ENCODE measurements around the gene VKORC1.

VKORC1 gene

GRCh38 chr16:31093132-31093703, 1.4 kb downstream of the VKORC1 start:
- TF ChIP-seq GABPA (IDR thresholded peaks at IDR 0.05; ENCODE audit: low read depth) (no peak), SPI1 (IDR thresholded peaks at IDR 0.05; ENCODE audit: borderline replicate concordance, low read depth) (no peak), CTCF (IDR thresholded peaks at IDR 0.05; ENCODE audit: insufficient read depth, low read length) (no peak), REST (IDR thresholded peaks at IDR 0.05; ENCODE audit: insufficient replicate concordance, low read depth) (no peak), POLR2AphosphoS5 (IDR thresholded peaks at IDR 0.05; ENCODE audit: low read depth) (no peak)
- Histone ChIP-seq H3K27ac (replicated peaks) (no peak overlapping the region), H3K4me3 (replicated peaks; ENCODE audit: insufficient read depth, low read length) (peak overlapping the region; percentile 79), H3K27me3 (ENCODE audit: insufficient read depth, poor library complexity, severe bottlenecking) (no peaks in the 10 kb centered on the region)
- peak in 1 of 2 experiments; percentile 26 for DNase-seq (ENCODE audit: low read depth in 1 of 2, low spot score in 1 of 2)

- Histone ChIP-seq H3K27me3 (ENCODE audit: insufficient read depth, poor library complexity, severe bottlenecking) (no peaks in the 10 kb centered on the region), H3K27ac (replicated peaks) (no peak overlapping the region), H3K4me3 (replicated peaks; ENCODE audit: insufficient read depth, low read length) (no peak overlapping the region)
- no peak for TF ChIP-seq REST (IDR thresholded peaks at IDR 0.05; ENCODE audit: insufficient replicate concordance, low read depth)
- TF ChIP-seq CTCF (IDR thresholded peaks at IDR 0.05; ENCODE audit: insufficient read depth, low read length): no peak
- no peak for TF ChIP-seq SPI1 (IDR thresholded peaks at IDR 0.05; ENCODE audit: borderline replicate concordance, low read depth)
- TF ChIP-seq POLR2AphosphoS5 (IDR thresholded peaks at IDR 0.05; ENCODE audit: low read depth): no peak
- TF ChIP-seq GABPA (IDR thresholded peaks at IDR 0.05; ENCODE audit: low read depth): no peak
- no peak for DNase-seq (ENCODE audit: low read depth in 1 of 2, low spot score in 1 of 2)
These were observed 2.3 kb downstream of the VKORC1 start for GRCh38 chr16:31092330-31092729.

GRCh38 chr16:31090540-31090939, 4.1 kb downstream of the VKORC1 start:
- no peak overlapping the region for H3K4me3 ChIP-seq (replicated peaks; ENCODE audit: insufficient read depth, low read length)
- no peak for DNase-seq (ENCODE audit: low read depth in 1 of 2, low spot score in 1 of 2)
- TF ChIP-seq SPI1 (IDR thresholded peaks at IDR 0.05; ENCODE audit: borderline replicate concordance, low read depth): no peak
- no peak for TF ChIP-seq CTCF (IDR thresholded peaks at IDR 0.05; ENCODE audit: insufficient read depth, low read length)
- no peak for TF ChIP-seq POLR2AphosphoS5 (IDR thresholded peaks at IDR 0.05; ENCODE audit: low read depth)
- TF ChIP-seq GABPA (IDR thresholded peaks at IDR 0.05; ENCODE audit: low read depth): no peak
- TF ChIP-seq REST (IDR thresholded peaks at IDR 0.05; ENCODE audit: insufficient replicate concordance, low read depth): no peak
- no peak overlapping the region for H3K27ac ChIP-seq (replicated peaks)
- H3K27me3 ChIP-seq (ENCODE audit: insufficient read depth, poor library complexity, severe bottlenecking): no peaks in the 10 kb centered on the region

All from HL-60 (cell line).